Measurements from ENCODE around the gene CHRNA5.

CHRNA5 gene

DNA sequence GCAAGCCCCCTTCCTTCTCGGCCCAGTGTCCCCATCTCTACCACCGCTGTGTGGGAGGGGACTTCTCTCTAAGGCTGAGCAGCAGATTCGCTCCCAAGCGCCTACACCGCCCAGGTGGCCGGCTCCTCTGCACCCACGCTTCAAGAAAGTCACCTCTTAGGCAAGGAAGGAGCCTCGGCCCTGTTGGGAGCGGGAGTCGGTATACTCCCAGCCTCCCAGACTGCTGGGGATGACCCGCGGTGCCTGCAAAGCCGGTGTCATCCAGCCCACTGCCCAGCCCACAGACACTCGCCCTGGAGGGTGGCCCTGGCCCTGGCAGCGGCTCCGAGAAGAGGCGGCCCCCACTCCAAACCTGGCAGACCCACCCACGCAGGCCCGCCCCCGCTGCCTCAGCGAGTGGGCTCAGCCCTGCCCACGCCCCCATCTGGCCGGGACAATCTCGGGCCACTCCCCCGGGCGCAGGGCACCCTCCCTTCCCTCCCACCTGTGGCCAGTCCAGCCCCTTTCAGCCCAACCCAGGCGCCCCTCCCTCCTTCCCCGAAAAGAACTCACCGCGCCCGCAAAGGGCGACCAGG is 75.3 kb downstream of the CHRNA5 start:
- DNase-seq = no peak

DNA sequence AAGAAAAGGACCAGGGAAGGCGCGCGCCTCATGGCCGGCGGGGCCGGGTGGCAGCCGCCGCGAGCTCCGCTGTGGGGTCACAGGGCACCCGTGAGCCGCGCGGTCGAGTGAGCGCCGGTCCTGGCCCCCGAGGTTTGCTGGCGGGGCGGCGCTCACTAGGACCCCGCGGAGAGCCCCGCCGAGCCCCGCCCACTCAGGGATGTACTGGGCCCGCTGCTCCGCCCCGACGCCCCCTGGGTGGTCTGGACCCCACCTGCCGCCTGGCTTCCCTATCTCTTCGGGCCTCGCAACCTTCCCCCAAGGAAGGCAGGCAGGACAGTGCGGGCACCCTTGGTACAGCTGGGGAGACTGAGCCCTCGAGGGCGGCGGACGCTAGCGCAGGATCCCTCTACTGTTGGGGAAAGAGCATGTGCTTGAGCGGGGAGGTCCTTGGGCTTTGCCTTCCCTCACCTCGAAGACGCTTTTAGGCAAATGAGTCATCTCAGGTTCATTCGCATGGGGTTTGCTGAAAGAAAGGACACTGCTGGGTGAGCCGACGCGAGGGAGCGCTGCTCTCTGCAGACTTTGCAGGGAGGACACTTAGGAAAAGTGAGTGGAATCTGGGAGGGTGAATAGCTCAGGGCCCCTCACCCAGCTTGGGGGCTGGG is 75.9 kb downstream of the CHRNA5 start, which contains the start of gene CHRNB4:
Gene CHRNB4, minus strand, starts transcription at position 109 of the 647 bp plus-strand sequence. Its CDS starts 77 bp downstream, at position 32.
- DNase-seq = peak in 1 of 3 donors; percentile 36

DNA sequence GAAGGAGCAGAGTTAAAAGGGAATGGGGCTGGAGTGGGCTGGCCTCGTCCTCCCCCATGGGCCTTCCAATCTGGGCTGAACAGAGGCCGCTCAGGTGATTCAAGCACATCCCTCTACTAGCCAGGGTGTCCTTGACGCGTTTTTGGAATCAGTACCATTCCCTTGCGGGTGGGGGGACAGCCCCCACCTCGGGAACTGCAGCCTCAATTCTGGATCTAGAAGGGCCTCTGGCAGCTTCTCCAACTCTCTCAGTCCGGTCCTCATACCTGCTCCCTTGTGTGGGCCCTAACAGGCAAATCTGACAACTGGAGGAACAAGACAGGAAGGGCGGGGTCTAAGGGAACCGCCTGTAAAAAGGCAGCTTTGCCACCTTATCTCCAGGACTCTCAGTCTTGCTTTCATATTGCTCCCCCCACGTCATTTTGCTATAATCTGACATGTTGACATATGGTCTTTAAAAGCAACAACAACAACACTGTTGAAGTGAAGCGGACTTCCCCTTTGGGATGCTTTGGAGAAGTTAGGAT is 76.5 kb downstream of the CHRNA5 start:
- no peak for DNase-seq

GRCh38 chr15:78642331-78642730 is 77.0 kb downstream of the CHRNA5 start:
- DNase-seq = no peak
